M059J (cell line): ENCODE data around the gene CACNB1. TPM values are rescaled to one million over a fixed set of nuclear protein-coding genes. Genes with fewer than 3 reads are reported as not detected.
A peak's percentile ranks its signal among the peaks of the same experiment; 100 is the strongest.

Experiments used
- DNase-seq: peaks from one replicate; pipeline ENCODE4 v3.0.0-alpha.2; 2012; ENCODE audit warnings: low read depth
- total RNA-seq: library from RNA; depleted of rRNA; stranded (reverse); fragments of >200 nt; shearing (Covaris generic); gene quantifications from 2 replicates; pipeline ENCODE4 v1.2.3, GENCODE V29; 2014; rRNA removed

The CACNB1 gene
- total RNA-seq, 1 experiment from 2014 or later: 1.2 TPM

DNA sequence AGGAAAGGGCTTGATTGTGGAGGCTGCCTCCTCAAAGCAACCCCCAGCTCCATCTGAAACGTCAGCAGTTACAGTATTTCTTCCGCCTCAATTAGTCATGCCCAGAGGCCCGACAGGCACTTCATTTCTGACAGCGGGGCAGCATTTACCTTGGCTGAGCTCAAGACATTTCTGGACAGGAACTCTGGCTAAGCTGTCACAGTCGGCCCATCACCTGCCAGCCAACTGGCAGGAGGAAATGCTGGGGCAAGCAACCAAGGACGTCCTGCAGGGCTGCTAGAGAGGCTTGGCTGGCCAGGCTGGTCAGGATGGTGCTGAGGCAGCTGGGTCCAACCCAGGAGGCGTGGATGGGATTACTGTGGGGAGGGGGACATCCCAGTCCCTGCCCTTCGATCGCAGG is 73.8 kb downstream of the CACNB1 start:
- DNase-seq: peak; percentile 60

Other genes with a start within 250 kb of the CACNB1 start
- gene FBXO47, start 230.3 kb downstream of the CACNB1 start, total RNA-seq: not detected in 2 replicates
- 0.81 and 1.2 TPM in 2 replicates for gene PLXDC1, start 46.0 kb downstream of the CACNB1 start, total RNA-seq
- not detected in 2 replicates for gene ARL5C, start 31.5 kb downstream of the CACNB1 start, total RNA-seq
- 1,597 and 1,617 TPM in 2 replicates for gene RPL19, start 2.6 kb upstream of the CACNB1 start, total RNA-seq
- 0.07 TPM in 1 of 2 replicates, not detected in the other for gene STAC2, start 28.3 kb upstream of the CACNB1 start, total RNA-seq
- gene FBXL20, start 204.0 kb upstream of the CACNB1 start, total RNA-seq: 6.5 and 9.9 TPM in 2 replicates